WERI-Rb-1 (cell line): ENCODE data around the gene NDUFA13.

Experiments used
- DNase-seq: peaks from one replicate; pipeline ENCODE4 v3.0.0-alpha.2; 2020
- H3K27ac ChIP-seq: fragments of 250-450 bp; sonication (Bioruptor Pico); 2 replicates; pipeline ENCODE4 v1.5.1; 2020; ENCODE audit warnings: mild to moderate bottlenecking, moderate library complexity
- H3K27me3 ChIP-seq: fragments of 250-450 bp; sonication (Bioruptor Pico); 2 replicates; pipeline ENCODE4 v1.5.1; 2021; ENCODE audit warnings: mild to moderate bottlenecking, low read depth, moderate library complexity; ENCODE audit not compliant: insufficient read depth, severe bottlenecking
- H3K36me3 ChIP-seq: fragments of 250-450 bp; sonication (Bioruptor Pico); 2 replicates; pipeline ENCODE4 v1.5.1; 2020; ENCODE audit warnings: mild to moderate bottlenecking, moderate library complexity
- H3K4me3 ChIP-seq: 2 replicates; pipeline ENCODE4 v1.5.1; 2011; ENCODE audit warnings: low read depth, mild to moderate bottlenecking, control low read depth, low read length
- H3K9me3 ChIP-seq: fragments of 250-450 bp; sonication (Bioruptor Pico); 2 replicates; pipeline ENCODE4 v1.5.1; 2021; ENCODE audit warnings: mild to moderate bottlenecking, moderate library complexity; ENCODE audit not compliant: severe bottlenecking
- TF ChIP-seq, protein P1 (sequence below): IDR thresholded peaks from 2 replicates; pipeline ENCODE4 v1.5.1; 2011; ENCODE audit warnings: low read depth, mild to moderate bottlenecking, control low read depth, inconsistent platforms, low read length

Gene NDUFA13

DNA sequence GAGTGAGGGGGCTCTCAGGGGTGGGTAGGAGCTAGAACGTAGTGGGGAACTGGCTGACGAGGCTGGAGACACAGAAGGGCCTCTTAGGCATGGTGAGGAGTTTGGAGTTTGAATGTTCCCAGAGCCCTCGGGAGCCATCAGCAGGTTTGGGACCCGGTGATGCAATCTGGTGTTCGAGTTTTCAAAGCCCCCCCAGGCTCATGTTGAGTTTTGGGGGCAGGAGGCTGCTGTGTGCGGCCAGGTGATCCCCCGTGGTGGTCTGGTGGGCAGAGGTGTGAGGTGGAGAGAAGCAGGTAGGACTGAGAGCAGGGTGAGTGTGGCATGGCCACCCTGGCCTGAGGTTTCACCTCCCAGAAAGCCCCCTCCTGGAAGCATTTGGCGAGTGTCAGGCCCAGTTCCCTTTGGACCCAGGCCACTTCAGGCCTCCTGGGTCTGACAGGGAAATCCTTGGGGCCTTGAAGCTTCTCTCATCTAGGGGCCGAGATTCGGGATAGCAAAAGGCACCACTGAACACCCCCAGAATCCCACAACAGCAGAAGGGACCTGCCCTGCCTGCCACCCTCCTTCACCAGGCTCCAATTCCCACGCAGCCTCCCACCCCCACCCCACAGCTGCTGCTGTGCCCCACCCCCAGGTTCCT is 13.9 kb downstream of the NDUFA13 start:
- no peak overlapping the region for H3K4me3 ChIP-seq
- H3K9me3 ChIP-seq, result no peaks in the 10 kb centered on the region
- DNase-seq, result no peak
- TF ChIP-seq, protein P1, sequence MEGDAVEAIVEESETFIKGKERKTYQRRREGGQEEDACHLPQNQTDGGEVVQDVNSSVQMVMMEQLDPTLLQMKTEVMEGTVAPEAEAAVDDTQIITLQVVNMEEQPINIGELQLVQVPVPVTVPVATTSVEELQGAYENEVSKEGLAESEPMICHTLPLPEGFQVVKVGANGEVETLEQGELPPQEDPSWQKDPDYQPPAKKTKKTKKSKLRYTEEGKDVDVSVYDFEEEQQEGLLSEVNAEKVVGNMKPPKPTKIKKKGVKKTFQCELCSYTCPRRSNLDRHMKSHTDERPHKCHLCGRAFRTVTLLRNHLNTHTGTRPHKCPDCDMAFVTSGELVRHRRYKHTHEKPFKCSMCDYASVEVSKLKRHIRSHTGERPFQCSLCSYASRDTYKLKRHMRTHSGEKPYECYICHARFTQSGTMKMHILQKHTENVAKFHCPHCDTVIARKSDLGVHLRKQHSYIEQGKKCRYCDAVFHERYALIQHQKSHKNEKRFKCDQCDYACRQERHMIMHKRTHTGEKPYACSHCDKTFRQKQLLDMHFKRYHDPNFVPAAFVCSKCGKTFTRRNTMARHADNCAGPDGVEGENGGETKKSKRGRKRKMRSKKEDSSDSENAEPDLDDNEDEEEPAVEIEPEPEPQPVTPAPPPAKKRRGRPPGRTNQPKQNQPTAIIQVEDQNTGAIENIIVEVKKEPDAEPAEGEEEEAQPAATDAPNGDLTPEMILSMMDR, result no peak
- H3K27me3 ChIP-seq, result no peaks in the 10 kb centered on the region
- peaks cover 18% of the 10 kb centered on the region for H3K36me3 ChIP-seq
- no peak overlapping the region for H3K27ac ChIP-seq

DNA sequence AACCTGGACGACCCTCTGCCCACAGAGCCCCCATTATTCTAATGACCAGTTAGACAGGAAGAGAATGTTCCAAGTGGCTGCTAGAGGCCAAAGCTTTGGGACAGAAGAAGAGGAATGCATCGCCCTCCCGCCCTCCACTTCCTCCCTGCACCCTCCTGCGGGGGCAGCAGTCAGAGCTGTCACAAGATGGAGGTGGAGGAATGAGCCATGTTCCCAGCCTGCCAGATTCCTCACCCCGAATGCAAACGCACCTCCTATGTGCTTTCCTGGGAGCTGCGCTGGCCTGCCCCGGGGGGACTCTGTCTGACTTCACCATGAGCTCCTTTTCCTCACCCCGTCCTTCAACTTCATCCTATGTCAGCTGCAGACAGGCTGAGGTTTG is 14.4 kb downstream of the NDUFA13 start:
- Histone ChIP-seq H3K27ac (no peak overlapping the region), H3K4me3 (no peak overlapping the region), H3K9me3 (no peaks in the 10 kb centered on the region), H3K27me3 (no peaks in the 10 kb centered on the region), H3K36me3 (peaks cover 18% of the 10 kb centered on the region)
- TF ChIP-seq, protein P1, result peak; percentile 28; the same call in 1 of the 2 replicates
- no peak for DNase-seq

DNA sequence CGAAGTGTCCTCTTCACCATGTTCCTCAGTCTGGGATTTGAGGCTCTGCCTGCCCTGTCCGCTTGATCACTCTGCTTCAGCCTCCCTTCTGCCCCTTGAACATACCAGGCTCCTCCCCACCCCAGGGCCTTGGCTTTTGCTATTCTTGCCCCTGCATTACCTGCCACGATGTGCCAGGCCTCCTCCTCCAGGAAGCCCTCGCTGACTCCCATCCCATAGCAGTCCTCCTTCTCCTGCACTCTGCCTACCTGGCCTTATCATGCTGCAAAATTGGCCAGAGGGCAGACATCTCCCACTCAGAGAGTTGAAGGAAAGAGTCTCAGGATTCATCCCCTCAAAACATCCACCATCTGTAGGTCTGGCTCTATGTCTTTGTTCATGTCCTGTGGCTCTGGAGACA is 14.9 kb downstream of the NDUFA13 start:
- no peak overlapping the region for H3K4me3 ChIP-seq
- peaks cover 18% of the 10 kb centered on the region for H3K36me3 ChIP-seq
- no peak overlapping the region for H3K27ac ChIP-seq
- DNase-seq, result no peak
- H3K9me3 ChIP-seq, result no peaks in the 10 kb centered on the region
- H3K27me3 ChIP-seq, result no peaks in the 10 kb centered on the region
- TF ChIP-seq, protein P1, result no peak

DNA sequence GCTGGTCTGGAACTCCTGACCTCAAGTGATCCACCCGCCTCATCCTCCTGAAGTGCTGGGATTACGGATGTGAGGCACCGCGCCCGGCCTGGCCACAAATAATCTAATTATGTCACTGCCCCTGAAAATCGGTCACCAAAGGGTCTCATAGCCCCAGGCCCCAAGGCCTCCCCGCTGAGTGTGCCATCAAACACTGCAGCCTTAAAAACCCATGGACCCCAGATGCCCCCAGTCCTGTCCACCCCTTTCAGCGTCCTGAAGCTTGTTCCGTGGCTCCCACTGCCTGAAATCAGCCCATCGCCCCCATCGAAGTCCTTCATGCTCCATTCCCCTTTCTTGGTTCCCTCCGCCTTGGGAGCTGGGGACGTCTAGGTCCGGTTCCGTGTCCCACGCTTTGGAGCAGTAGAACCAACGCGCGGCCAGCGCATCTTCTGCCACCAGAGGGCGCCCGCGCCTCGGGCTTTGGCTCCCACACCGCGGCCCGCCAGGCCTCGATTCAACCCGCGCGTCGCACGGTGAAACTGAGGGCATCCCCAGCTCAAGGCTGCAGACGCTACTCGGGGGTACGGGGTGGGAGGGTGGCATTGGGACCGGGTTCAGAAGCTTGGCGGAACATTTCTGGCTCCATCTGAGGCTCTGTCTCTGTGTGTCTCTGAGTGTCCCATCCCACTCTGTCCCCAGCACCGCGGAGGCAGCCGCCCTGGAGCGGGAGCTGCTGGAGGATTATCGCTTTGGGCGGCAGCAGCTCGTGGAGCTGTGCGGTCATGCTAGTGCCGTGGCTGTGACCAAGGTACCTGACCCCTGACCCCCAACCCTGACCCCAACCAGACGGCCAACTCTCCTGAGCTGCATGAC is 16.2 kb downstream of the NDUFA13 start:
- peak overlapping the region; percentile 19; the same call in 1 of the 2 replicates for H3K27ac ChIP-seq
- no peaks in the 10 kb centered on the region for H3K27me3 ChIP-seq
- TF ChIP-seq, protein P1, result peak; percentile 96
- DNase-seq, result peak; percentile 80
- peak overlapping the region; percentile 22 for H3K4me3 ChIP-seq
- no peaks in the 10 kb centered on the region for H3K9me3 ChIP-seq
- H3K36me3 ChIP-seq, result peaks cover 11% of the 10 kb centered on the region

DNA sequence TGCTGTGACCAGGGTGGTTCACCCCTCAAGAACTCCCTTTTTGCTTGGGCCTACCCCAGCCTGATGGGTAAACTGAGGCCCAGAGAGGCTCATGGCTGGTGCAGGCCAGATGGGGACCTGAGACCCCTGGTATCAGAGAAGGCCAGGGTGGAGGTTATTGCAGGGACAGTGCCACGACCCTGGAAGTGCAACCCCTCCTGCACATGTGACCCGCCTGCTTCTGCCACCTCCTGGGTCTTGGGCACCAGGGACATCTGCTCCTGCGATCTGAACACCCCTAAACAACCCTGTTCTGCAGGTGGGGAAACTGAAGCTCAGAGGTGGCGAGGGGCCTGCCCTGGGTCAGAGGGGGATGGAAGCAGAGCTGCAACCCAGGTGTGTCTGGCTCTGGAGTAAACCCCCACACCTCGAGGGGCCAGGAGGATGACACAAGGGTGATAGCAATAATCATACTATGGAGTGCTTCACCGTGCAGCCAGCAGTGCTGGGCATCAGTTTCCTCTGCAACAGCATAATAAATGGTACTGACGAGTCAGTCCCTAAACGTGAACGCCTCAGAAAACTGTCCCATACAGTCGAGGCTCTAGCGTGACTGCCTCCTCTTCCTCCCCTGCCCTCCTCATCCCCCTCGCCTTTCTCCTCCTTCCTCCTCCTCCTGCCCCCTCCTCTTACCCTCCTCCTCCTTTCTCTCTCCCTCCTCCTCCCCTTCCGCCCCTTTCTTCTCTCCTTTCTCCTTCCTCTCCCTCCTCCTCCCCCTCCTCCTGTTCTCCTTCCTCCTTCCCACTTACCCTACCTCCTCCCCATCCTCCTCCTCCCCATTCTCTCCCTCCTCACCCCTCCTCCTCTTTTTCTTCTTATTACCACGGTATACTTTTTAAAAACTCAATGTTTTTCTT is 17.0 kb downstream of the NDUFA13 start:
- no peak overlapping the region for H3K4me3 ChIP-seq
- peaks cover 3% of the 10 kb centered on the region; the same call in 1 of the 2 replicates for H3K36me3 ChIP-seq
- no peak overlapping the region for H3K27ac ChIP-seq
- no peaks in the 10 kb centered on the region for H3K27me3 ChIP-seq
- H3K9me3 ChIP-seq, result no peaks in the 10 kb centered on the region
- TF ChIP-seq, protein P1, result no peak
- no peak for DNase-seq
